SK-N-SH treated with all-trans-retinoic acid at 6 μM for 48 hours (cell line): ENCODE measurements around the gene HPSE.
A peak's percentile ranks its signal among the peaks of the same experiment; 100 is the strongest.

Experiments used
- ATAC-seq: fragments of 200-7000 bp; cut with Tn5 transposase; 3 replicates; pipeline ENCODE4 v1.9.1; 2020; ENCODE audit warnings: mild to moderate bottlenecking, moderate library complexity
- ARNTL ChIP-seq: fragments of 450-650 bp; formaldehyde crosslinking; IDR thresholded peaks from 2 replicates; pipeline ENCODE4 v1.5.0; 2020; ENCODE audit warnings: low read depth, mild to moderate bottlenecking, moderate library complexity, borderline replicate concordance
- CSDC2 ChIP-seq: fragments of 250-450 bp; sonication (Bioruptor Pico); IDR thresholded peaks from 2 replicates; pipeline ENCODE4 v1.5.0; 2020; ENCODE audit warnings: mild to moderate bottlenecking, moderate library complexity
- ESRRG ChIP-seq: fragments of 250-450 bp; sonication (Bioruptor Pico); IDR thresholded peaks from 2 replicates; pipeline ENCODE4 v1.6.1; 2021; ENCODE audit warnings: mild to moderate bottlenecking
- ISL1 ChIP-seq: fragments of 250-450 bp; sonication (Bioruptor Pico); IDR thresholded peaks from 2 replicates; pipeline ENCODE4 v2.1.2; 2022; ENCODE audit warnings: mild to moderate bottlenecking, moderate library complexity
- OSR1 ChIP-seq: fragments of 250-450 bp; sonication (Bioruptor Pico); IDR thresholded peaks from 2 replicates; pipeline ENCODE4 v1.8.0; 2022; ENCODE audit warnings: moderate library complexity, mild to moderate bottlenecking, inconsistent platforms
- PPARA ChIP-seq: fragments of 250-450 bp; sonication (Bioruptor Pico); IDR thresholded peaks from 2 replicates; pipeline ENCODE4 v1.5.0; 2020; ENCODE audit warnings: mild to moderate bottlenecking, borderline replicate concordance
- RARB ChIP-seq: fragments of 250-450 bp; sonication (Bioruptor Pico); IDR thresholded peaks from 2 replicates; pipeline ENCODE4 v1.8.0; 2021; ENCODE audit warnings: mild to moderate bottlenecking, moderate library complexity
- TCF4 ChIP-seq: fragments of 250-450 bp; sonication (Bioruptor Pico); IDR thresholded peaks from 2 replicates; pipeline ENCODE4 v1.8.0; 2021; ENCODE audit warnings: mild to moderate bottlenecking, moderate library complexity, borderline replicate concordance
- ZC3H10 ChIP-seq: fragments of 250-450 bp; sonication (Bioruptor Pico); IDR thresholded peaks from 2 replicates; pipeline ENCODE4 v1.5.1; 2021; ENCODE audit warnings: mild to moderate bottlenecking, moderate library complexity
- ZFP3 ChIP-seq: fragments of 250-450 bp; sonication (Bioruptor Pico); IDR thresholded peaks from 2 replicates; pipeline ENCODE4 v1.5.0; 2020; ENCODE audit warnings: mild to moderate bottlenecking, moderate library complexity
- ZNF565 ChIP-seq: fragments of 450-650 bp; formaldehyde crosslinking; conservative IDR thresholded peaks from 2 replicates; pipeline ENCODE4 v1.5.0; 2020; ENCODE audit warnings: low read depth, mild to moderate bottlenecking, moderate library complexity
- ZNF70 ChIP-seq: fragments of 450-650 bp; formaldehyde crosslinking; IDR thresholded peaks from 2 replicates; pipeline ENCODE4 v1.5.0; 2020; ENCODE audit warnings: mild to moderate bottlenecking, moderate library complexity
- ZNF8 ChIP-seq: fragments of 450-650 bp; formaldehyde crosslinking; IDR thresholded peaks from 2 replicates; pipeline ENCODE4 v1.5.0; 2020; ENCODE audit warnings: mild to moderate bottlenecking, moderate library complexity
- TF ChIP-seq, protein P1 (sequence below): fragments of 250-450 bp; sonication (Bioruptor Pico); IDR thresholded peaks from 2 replicates; pipeline ENCODE4 v1.5.0; 2020; ENCODE audit warnings: mild to moderate bottlenecking, moderate library complexity
- TF ChIP-seq, protein P2 (sequence below): fragments of 250-450 bp; sonication (Bioruptor Pico); IDR thresholded peaks from 2 replicates; pipeline ENCODE4 v1.5.1; 2020; ENCODE audit warnings: low read depth, mild to moderate bottlenecking, moderate library complexity
- TF ChIP-seq, protein P3 (sequence below): fragments of 250-450 bp; sonication (Bioruptor Pico); IDR thresholded peaks from 2 replicates; pipeline ENCODE4 v1.8.0; 2020; ENCODE audit warnings: mild to moderate bottlenecking, moderate library complexity, borderline replicate concordance
- TF ChIP-seq, protein P4 (sequence below): fragments of 250-450 bp; sonication (Bioruptor Pico); IDR thresholded peaks from 2 replicates; pipeline ENCODE4 v1.8.0; 2021; ENCODE audit warnings: low read depth, mild to moderate bottlenecking, moderate library complexity, borderline replicate concordance

The HPSE gene

DNA sequence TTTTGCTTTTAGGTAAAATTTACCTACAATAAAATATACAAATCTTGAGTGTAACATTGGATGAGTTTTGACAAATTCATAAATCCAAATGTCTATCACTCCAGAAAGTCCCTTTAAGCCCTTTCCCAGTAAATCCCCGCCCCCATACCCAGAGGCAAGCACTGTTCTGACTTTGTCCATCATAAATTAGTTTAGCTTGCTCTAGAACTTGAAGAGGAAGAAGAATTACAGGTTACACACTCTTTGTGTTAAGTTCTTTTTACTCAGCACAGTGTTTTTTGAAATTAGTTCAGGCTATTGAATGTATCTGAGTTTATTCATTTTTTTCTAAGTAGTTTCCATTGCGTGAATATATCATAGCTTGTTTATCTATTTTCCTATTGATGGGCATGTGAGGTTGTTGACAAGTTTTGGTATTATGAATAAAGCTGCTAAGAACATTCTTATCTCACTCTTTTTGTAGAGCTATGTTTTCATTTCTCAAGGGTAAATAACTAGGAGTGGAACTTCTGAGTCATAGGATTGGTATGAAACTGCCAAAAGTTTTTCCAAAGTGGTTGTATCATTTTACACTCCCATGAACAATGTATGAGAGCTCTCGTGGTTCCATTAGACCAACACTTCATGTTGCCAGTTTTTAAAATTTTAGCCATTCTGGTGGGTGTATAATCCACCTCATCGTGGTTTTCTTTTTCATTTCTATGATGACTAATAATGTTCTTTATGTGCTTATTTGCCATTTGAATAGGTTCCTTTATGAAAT, 22.4 kb upstream of the HPSE start:
- TF ChIP-seq ISL1 (CRISPR knock-in tag) (peak; percentile 42; the same call in 1 of the 2 replicates), TCF4 (no peak)
- ATAC-seq = peak; percentile 88

DNA sequence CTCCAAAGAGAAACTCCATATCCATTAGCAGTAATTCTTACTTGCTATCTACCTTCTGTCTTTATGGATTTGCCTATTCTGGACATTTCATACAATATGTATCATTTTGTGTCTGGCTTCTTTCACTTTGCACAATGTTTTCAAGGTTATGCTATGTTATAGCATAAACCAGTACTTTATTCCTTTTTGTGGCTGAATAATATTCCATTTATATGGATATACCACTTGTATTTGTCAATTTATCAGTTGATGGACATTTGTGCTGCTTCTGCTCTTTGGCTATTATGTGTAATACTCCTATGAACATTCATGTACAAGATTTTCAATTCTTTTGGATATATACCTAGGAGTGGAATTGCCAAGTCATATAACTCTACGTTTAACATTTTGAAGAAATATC, 18.9 kb upstream of the HPSE start:
- TF ChIP-seq, protein P1, sequence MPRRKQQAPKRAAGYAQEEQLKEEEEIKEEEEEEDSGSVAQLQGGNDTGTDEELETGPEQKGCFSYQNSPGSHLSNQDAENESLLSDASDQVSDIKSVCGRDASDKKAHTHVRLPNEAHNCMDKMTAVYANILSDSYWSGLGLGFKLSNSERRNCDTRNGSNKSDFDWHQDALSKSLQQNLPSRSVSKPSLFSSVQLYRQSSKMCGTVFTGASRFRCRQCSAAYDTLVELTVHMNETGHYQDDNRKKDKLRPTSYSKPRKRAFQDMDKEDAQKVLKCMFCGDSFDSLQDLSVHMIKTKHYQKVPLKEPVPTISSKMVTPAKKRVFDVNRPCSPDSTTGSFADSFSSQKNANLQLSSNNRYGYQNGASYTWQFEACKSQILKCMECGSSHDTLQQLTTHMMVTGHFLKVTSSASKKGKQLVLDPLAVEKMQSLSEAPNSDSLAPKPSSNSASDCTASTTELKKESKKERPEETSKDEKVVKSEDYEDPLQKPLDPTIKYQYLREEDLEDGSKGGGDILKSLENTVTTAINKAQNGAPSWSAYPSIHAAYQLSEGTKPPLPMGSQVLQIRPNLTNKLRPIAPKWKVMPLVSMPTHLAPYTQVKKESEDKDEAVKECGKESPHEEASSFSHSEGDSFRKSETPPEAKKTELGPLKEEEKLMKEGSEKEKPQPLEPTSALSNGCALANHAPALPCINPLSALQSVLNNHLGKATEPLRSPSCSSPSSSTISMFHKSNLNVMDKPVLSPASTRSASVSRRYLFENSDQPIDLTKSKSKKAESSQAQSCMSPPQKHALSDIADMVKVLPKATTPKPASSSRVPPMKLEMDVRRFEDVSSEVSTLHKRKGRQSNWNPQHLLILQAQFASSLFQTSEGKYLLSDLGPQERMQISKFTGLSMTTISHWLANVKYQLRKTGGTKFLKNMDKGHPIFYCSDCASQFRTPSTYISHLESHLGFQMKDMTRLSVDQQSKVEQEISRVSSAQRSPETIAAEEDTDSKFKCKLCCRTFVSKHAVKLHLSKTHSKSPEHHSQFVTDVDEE = no peak
- peak; percentile 95 for TF ChIP-seq ZNF8 (CRISPR knock-in tag)
- TF ChIP-seq ZNF565 (CRISPR knock-in tag) = no peak
- no peak for TF ChIP-seq CSDC2 (CRISPR knock-in tag)
- TF ChIP-seq, protein P2, sequence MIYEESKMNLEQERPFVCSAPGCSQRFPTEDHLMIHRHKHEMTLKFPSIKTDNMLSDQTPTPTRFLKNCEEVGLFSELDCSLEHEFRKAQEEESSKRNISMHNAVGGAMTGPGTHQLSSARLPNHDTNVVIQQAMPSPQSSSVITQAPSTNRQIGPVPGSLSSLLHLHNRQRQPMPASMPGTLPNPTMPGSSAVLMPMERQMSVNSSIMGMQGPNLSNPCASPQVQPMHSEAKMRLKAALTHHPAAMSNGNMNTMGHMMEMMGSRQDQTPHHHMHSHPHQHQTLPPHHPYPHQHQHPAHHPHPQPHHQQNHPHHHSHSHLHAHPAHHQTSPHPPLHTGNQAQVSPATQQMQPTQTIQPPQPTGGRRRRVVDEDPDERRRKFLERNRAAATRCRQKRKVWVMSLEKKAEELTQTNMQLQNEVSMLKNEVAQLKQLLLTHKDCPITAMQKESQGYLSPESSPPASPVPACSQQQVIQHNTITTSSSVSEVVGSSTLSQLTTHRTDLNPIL (CRISPR knock-in tag) = no peak
- ATAC-seq = no peak

DNA sequence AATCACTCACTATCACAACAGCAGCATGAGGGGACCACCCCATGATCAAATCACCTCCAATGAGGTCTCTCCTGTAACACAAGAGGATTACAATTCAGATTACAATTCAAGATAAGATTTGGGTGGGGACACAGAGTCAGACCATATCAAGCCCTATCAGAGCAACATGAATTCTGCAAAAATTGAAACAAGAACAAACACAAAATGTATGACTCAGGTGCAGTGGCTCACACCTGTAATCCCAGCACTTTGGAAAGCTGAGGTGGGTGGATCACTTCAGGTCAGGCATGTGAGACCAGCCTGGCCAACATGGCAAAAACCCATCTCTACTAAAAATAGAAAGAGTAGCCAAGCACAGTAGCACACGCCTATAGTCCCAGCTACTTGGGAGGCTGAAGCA, 13.4 kb upstream of the HPSE start:
- TF ChIP-seq ZFP3 (CRISPR knock-in tag) (no peak), ARNTL (CRISPR knock-in tag) (no peak), PPARA (CRISPR knock-in tag) (no peak), OSR1 (CRISPR knock-in tag) (no peak), CSDC2 (CRISPR knock-in tag) (no peak), ZNF70 (CRISPR knock-in tag) (no peak), RARB (CRISPR knock-in tag) (no peak), ZC3H10 (CRISPR knock-in tag) (no peak), TCF4 (no peak), ZNF8 (CRISPR knock-in tag) (no peak), ESRRG (CRISPR knock-in tag) (no peak)
- TF ChIP-seq, protein P3, sequence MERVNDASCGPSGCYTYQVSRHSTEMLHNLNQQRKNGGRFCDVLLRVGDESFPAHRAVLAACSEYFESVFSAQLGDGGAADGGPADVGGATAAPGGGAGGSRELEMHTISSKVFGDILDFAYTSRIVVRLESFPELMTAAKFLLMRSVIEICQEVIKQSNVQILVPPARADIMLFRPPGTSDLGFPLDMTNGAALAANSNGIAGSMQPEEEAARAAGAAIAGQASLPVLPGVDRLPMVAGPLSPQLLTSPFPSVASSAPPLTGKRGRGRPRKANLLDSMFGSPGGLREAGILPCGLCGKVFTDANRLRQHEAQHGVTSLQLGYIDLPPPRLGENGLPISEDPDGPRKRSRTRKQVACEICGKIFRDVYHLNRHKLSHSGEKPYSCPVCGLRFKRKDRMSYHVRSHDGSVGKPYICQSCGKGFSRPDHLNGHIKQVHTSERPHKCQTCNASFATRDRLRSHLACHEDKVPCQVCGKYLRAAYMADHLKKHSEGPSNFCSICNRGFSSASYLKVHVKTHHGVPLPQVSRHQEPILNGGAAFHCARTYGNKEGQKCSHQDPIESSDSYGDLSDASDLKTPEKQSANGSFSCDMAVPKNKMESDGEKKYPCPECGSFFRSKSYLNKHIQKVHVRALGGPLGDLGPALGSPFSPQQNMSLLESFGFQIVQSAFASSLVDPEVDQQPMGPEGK (CRISPR knock-in tag) = no peak
- TF ChIP-seq, all 23 proteins: peak for 0
- no peak for ATAC-seq

DNA sequence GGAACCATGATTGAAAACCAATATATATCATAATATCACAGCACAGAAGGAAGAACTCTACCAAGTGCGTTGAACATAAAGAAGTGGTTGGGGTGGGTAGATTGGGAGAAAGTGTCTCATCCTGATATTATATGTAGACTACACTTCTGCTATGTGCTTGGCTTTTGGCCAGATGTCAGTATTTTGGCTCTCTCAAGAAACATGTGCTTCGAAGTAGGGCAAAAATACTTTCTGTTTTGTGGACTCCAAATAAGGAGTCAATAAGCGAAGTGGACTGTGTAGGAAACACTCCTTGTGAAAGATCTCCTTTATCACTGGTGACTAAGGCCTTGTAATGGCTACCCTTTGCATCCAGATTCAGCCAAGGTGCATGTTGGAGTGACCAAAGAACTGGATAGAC, 7.8 kb upstream of the HPSE start:
- no peak for ATAC-seq
- TF ChIP-seq, protein P2 (CRISPR knock-in tag) = no peak
- TF ChIP-seq ZNF8 (CRISPR knock-in tag) (no peak), RARB (CRISPR knock-in tag) (no peak), TCF4 (no peak), CSDC2 (CRISPR knock-in tag) (no peak)
- TF ChIP-seq, protein P4, sequence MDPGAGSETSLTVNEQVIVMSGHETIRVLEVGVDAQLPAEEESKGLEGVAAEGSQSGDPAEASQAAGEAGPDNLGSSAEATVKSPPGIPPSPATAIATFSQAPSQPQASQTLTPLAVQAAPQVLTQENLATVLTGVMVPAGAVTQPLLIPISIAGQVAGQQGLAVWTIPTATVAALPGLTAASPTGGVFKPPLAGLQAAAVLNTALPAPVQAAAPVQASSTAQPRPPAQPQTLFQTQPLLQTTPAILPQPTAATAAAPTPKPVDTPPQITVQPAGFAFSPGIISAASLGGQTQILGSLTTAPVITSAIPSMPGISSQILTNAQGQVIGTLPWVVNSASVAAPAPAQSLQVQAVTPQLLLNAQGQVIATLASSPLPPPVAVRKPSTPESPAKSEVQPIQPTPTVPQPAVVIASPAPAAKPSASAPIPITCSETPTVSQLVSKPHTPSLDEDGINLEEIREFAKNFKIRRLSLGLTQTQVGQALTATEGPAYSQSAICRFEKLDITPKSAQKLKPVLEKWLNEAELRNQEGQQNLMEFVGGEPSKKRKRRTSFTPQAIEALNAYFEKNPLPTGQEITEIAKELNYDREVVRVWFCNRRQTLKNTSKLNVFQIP = no peak
